SK-N-SH (cell line): ENCODE data around the gene CAMK2N2. TPM values are rescaled to one million over a fixed set of nuclear protein-coding genes. Genes with fewer than 3 reads are reported as not detected.
A peak's percentile ranks its signal among the peaks of the same experiment; 100 is the strongest.
"Not testable (repeated sequence)": the region's sequence is repeated elsewhere in the genome, so short reads cannot be mapped to it uniquely, and the experiment has no call there.

Experiments
- CTCF ChIA-PET: fragments of 300-600, 350-600 bp; formaldehyde crosslinking; extraction: SDS; loops from one replicate; lab custom pipeline; 2021; lab: Yijun Ruan, JAX
- POLR2A ChIA-PET: fragments of 350-600 bp; sonication (Branson Sonifier 250); formaldehyde crosslinking; extraction: SDS; loops from one replicate; lab custom pipeline; 2020; ENCODE audit warnings: antibody characterized with exemption, inconsistent platforms; lab: Yijun Ruan, JAX
- DNase-seq: peaks from one replicate; pipeline ENCODE4 v3.0.0; 2012
- H2AFZ ChIP-seq: fragments of 200-600 bp; sonication (generic); 2 replicates; pipeline ENCODE4 v1.8.1; 2016; ENCODE audit warnings: antibody characterized with exemption, mild to moderate bottlenecking, low read depth
- H3F3A ChIP-seq: fragments of 200-600 bp; sonication (generic); replicated peaks from 2 replicates; pipeline ENCODE3; 2016; ENCODE audit warnings: antibody characterized with exemption, mild to moderate bottlenecking; ENCODE audit not compliant: insufficient read depth
- H3K27ac ChIP-seq, 2 experiments: fragments of 200-500 bp in 1 of 2; fragments of 200-600 bp in 1 of 2; sonication (Bioruptor generic) in 1 of 2; sonication (generic), shearing (Covaris generic) in 1 of 2; 2 replicates each; pipeline versions ENCODE4 v1.5.1 to v1.6.1; 2014 to 2016; ENCODE audit warnings: low read depth in 2 of 2, inconsistent platforms in 1 of 2, low read length in 1 of 2, mild to moderate bottlenecking in 1 of 2, mixed read lengths in 1 of 2
- H3K27me3 ChIP-seq: fragments of 200-600 bp; sonication (generic), shearing (Covaris generic); 2 replicates; pipeline ENCODE4 v1.6.1; 2016; ENCODE audit warnings: mixed run types; ENCODE audit not compliant: insufficient read depth
- H3K36me3 ChIP-seq, 2 experiments: fragments of 200-500 bp in 1 of 2; fragments of 200-600 bp in 1 of 2; sonication (Bioruptor generic) in 1 of 2; sonication (generic) in 1 of 2; replicated peaks in 1 of 2; 2 replicates each; pipeline versions ENCODE3 to v1.5.1; 2014 to 2016; ENCODE audit warnings: low read length in 1 of 2, mild to moderate bottlenecking in 1 of 2; ENCODE audit not compliant: insufficient read depth in 2 of 2, control insufficient read depth in 1 of 2
- H3K4me1 ChIP-seq, 2 experiments: fragments of 200-500 bp in 1 of 2; fragments of 200-600 bp in 1 of 2; sonication (Bioruptor generic) in 1 of 2; sonication (generic), shearing (Covaris generic) in 1 of 2; 2 replicates each; pipeline versions ENCODE4 v1.5.1 to v1.6.1; 2014 to 2016; ENCODE audit warnings: low read depth in 1 of 2, low read length in 1 of 2, mixed run types in 1 of 2; ENCODE audit not compliant: insufficient read depth in 2 of 2, control insufficient read depth in 1 of 2
- H3K4me2 ChIP-seq: fragments of 200-600 bp; sonication (generic), shearing (Covaris generic); 2 replicates; pipeline ENCODE4 v1.6.1; 2017; ENCODE audit warnings: mixed run types
- H3K4me3 ChIP-seq, 2 experiments: fragments of 200-500 bp in 1 of 2; fragments of 200-600 bp in 1 of 2; sonication (Bioruptor generic) in 1 of 2; sonication (generic), shearing (Covaris generic) in 1 of 2; 2 replicates each; pipeline versions ENCODE4 v1.5.1 to v1.8.1; 2014 to 2016; ENCODE audit warnings: low read depth in 2 of 2, inconsistent platforms in 1 of 2, low read length in 1 of 2, mild to moderate bottlenecking in 1 of 2, mixed read lengths in 1 of 2, moderate library complexity in 1 of 2
- H3K79me2 ChIP-seq: fragments of 200-600 bp; sonication (generic); 2 replicates; pipeline ENCODE4 v1.8.1; 2017; ENCODE audit warnings: mild to moderate bottlenecking; ENCODE audit not compliant: insufficient read depth
- H3K9ac ChIP-seq: fragments of 200-600 bp; sonication (generic); 2 replicates; pipeline ENCODE4 v1.6.1; 2017; ENCODE audit warnings: mixed run types
- H3K9me2 ChIP-seq: fragments of 200-600 bp; sonication (generic); 2 replicates; pipeline ENCODE4 v1.6.1; 2017; ENCODE audit warnings: mixed run types
- H3K9me3 ChIP-seq: fragments of 200-600 bp; sonication (generic); 2 replicates; pipeline ENCODE4 v1.6.1; 2017; ENCODE audit warnings: mixed run types, mild to moderate bottlenecking, moderate library complexity
- H4K20me1 ChIP-seq: fragments of 200-600 bp; sonication (generic); 2 replicates; pipeline ENCODE4 v1.6.1; 2017; ENCODE audit warnings: mild to moderate bottlenecking, mixed run types; ENCODE audit not compliant: insufficient read depth
- CHD2 ChIP-seq: fragments of 150-350 bp; IDR thresholded peaks from 2 replicates; pipeline ENCODE4 v1.6.1; 2018; ENCODE audit warnings: low read length; ENCODE audit not compliant: partially characterized antibody
- ELF1 ChIP-seq: IDR thresholded peaks from 2 replicates; pipeline ENCODE4 v1.4.0; 2012
- EP300 ChIP-seq, 2 experiments: IDR thresholded peaks; 2 replicates each; pipeline versions ENCODE4 v1.4.0 to v1.6.1; 2012; ENCODE audit warnings: borderline replicate concordance in 1 of 2, low read depth in 1 of 2, low read length in 1 of 2
- FOSL2 ChIP-seq: IDR thresholded peaks from 2 replicates; pipeline ENCODE4 v1.4.0; 2012; ENCODE audit warnings: low read depth, mild to moderate bottlenecking, moderate library complexity, borderline replicate concordance
- TCF12 ChIP-seq: IDR thresholded peaks from 2 replicates; pipeline ENCODE4 v1.4.0; 2012
- TEAD4 ChIP-seq: IDR thresholded peaks from 2 replicates; pipeline ENCODE4 v1.4.0; 2012; ENCODE audit warnings: mild to moderate bottlenecking, borderline replicate concordance; ENCODE audit not compliant: insufficient read depth
- USF2 ChIP-seq: fragments of 150-350 bp; IDR thresholded peaks from 2 replicates; pipeline ENCODE4 v1.6.1; 2017; ENCODE audit warnings: antibody characterized with exemption, low read length, low read depth, borderline replicate concordance
- YY1 ChIP-seq: IDR thresholded peaks from 2 replicates; pipeline ENCODE4 v1.4.0; 2012; ENCODE audit warnings: low read depth, mild to moderate bottlenecking
- ZBTB33 ChIP-seq: IDR thresholded peaks from 2 replicates; pipeline ENCODE4 v1.4.0; 2012; ENCODE audit warnings: low read depth, borderline replicate concordance
- WGBS: methylation state at CpG from one replicate; pipeline ENCODE4 v1.1.6; 2017; ENCODE audit warnings: low lambda C conversion rate; 5-methylcytosine and 5-hydroxymethylcytosine counted together
- polyA plus RNA-seq, 3 experiments: library from polyadenylated mRNA; depleted of rRNA; stranded (reverse); fragments of >200 nt; gene quantifications; 2 replicates each; pipeline ENCODE4 v1.2.3, GENCODE V29; 2012
- TF ChIP-seq, protein P1 (sequence below): IDR thresholded peaks from 2 replicates; pipeline ENCODE4 v1.4.0; 2012; ENCODE audit warnings: low read depth

The CAMK2N2 gene
- polyA plus RNA-seq, 1 of the 3 experiments (the other 2 are of a cell fraction), result 2.2 TPM

DNA sequence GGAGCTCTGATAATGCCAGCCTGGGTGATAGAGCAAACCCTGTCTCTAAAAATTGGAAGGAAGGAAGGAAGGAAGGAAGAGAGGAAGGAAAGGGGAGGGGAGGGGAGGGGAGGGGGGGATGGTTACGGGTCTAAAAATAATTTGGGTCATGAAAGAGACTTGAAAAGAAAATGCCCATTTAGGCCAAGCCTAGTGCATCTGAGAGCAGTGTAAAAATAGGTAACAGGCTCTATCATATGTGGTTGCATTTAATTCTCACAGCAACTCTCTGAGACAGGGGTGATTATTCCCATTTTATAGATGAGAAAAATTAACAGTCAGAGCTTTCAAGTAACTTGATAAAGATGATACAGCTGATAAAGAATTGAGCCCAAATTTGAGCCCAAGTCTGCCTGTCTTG is 10.9 kb upstream of the CAMK2N2 start (continued):
- TF ChIP-seq USF2, result no peak

GRCh38 chr3:184267249-184267648 is 5.9 kb upstream of the CAMK2N2 start:
- H3K9ac ChIP-seq, H3K9me2 ChIP-seq, H3F3A ChIP-seq, H3K27me3 ChIP-seq, DNase-seq, H3K27ac ChIP-seq, H3K9me3 ChIP-seq, H3K79me2 ChIP-seq, H3K4me3 ChIP-seq, H4K20me1 ChIP-seq, H3K36me3 ChIP-seq, POLR2A ChIA-PET, H3K4me1 ChIP-seq, H2AFZ ChIP-seq, H3K4me2 ChIP-seq: not testable (repeated sequence)
- CTCF ChIA-PET, result interaction anchor here (1.6 kb wide), 1 partner anchor 17 kb away, joined by 3 read pairs; no protein-coding TSS in a partner anchor
- 57% methylated on average over 1 of the region's 1 CpG for WGBS

- DNase-seq, result no peak
- no peak for TF ChIP-seq TEAD4
- TF ChIP-seq ELF1, result no peak
- no peak for TF ChIP-seq TCF12
- TF ChIP-seq EP300 (IDR thresholded peaks at IDR 0.05; ENCODE audit: borderline replicate concordance in 1 of 2, low read depth in 1 of 2, low read length in 1 of 2), result no peak
- no peak for TF ChIP-seq CHD2
- TF ChIP-seq, protein P1, sequence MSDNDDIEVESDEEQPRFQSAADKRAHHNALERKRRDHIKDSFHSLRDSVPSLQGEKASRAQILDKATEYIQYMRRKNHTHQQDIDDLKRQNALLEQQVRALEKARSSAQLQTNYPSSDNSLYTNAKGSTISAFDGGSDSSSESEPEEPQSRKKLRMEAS, result no peak
- TF ChIP-seq ZBTB33, result no peak
- no peak for TF ChIP-seq YY1
- TF ChIP-seq FOSL2, result no peak
- CTCF ChIA-PET, result interaction anchor here (1.0 to 4.1 kb wide), 5 partner anchors 13 to 368 kb away, joined by 3 to 25 read pairs (median 4); partner anchors contain the start of gene EEF1AKMT4
- H3K4me2 ChIP-seq, result peak overlapping the region; percentile 95
- H2AFZ ChIP-seq, result no peak overlapping the region
- WGBS, result 54% methylated on average over 15 of the region's 15 CpGs
- H3K4me1 ChIP-seq, result peaks cover 0 to 22% of the 10 kb centered on the region in 2 experiments; a peak in 1 of 4 replicates
- H3K9me2 ChIP-seq, result no peaks in the 10 kb centered on the region
- peaks cover 4% of the 10 kb centered on the region for H3F3A ChIP-seq
- no peak overlapping the region; a peak in 1 of 4 replicates for H3K4me3 ChIP-seq
- H3K79me2 ChIP-seq, result no peaks in the 10 kb centered on the region
- no peak overlapping the region for H3K27ac ChIP-seq
- no peaks in the 10 kb centered on the region for H3K36me3 ChIP-seq
- POLR2A ChIA-PET, result no interaction called here
- peaks cover 24% of the 10 kb centered on the region for H4K20me1 ChIP-seq
- H3K27me3 ChIP-seq, result peaks cover 4% of the 10 kb centered on the region; the same call in 1 of the 2 replicates
- no peaks in the 10 kb centered on the region for H3K9me3 ChIP-seq
- H3K9ac ChIP-seq, result no peak overlapping the region
These were observed 1.4 kb upstream of the CAMK2N2 start for GRCh38 chr3:184262764-184263179.
